Smooth muscle cell (in vitro differentiated cells): ENCODE results near the gene TPX2. TPM values are rescaled to one million over a fixed set of nuclear protein-coding genes. Genes with fewer than 3 reads are reported as not detected.

Source experiments
- DNase-seq: peaks from one replicate; lab custom pipeline; 2025; ENCODE audit not compliant: unreplicated experiment; lab: John Stamatoyannopoulos, UW
- H2AFZ ChIP-seq: fragments of 200-600 bp; sonication (generic); 2 replicates; pipeline ENCODE4 v1.6.0; 2016; ENCODE audit warnings: antibody characterized with exemption, low read depth, mild to moderate bottlenecking
- H3F3A ChIP-seq: fragments of 200-600 bp; sonication (generic); 2 replicates; pipeline ENCODE4 v1.6.0; 2017; ENCODE audit warnings: antibody characterized with exemption, low read depth
- H3K27ac ChIP-seq: fragments of 200-600 bp; sonication (generic); 2 replicates; pipeline ENCODE4 v1.5.1; 2016; ENCODE audit warnings: low read depth, mild to moderate bottlenecking
- H3K27me3 ChIP-seq: fragments of 200-600 bp; sonication (generic); 2 replicates; pipeline ENCODE4 v1.6.1; 2016; ENCODE audit warnings: low read depth, mild to moderate bottlenecking
- H3K36me3 ChIP-seq: fragments of 200-600 bp; sonication (generic); 2 replicates; pipeline ENCODE4 v1.5.1; 2016; ENCODE audit warnings: low read depth
- H3K4me1 ChIP-seq: fragments of 200-600 bp; sonication (generic); 2 replicates; pipeline ENCODE4 v1.5.1; 2016; ENCODE audit warnings: low read depth
- H3K4me2 ChIP-seq: fragments of 200-600 bp; sonication (generic); 2 replicates; pipeline ENCODE4 v1.6.0; 2016; ENCODE audit warnings: mild to moderate bottlenecking
- H3K4me3 ChIP-seq: fragments of 200-600 bp; sonication (generic); 2 replicates; pipeline ENCODE4 v1.5.1; 2016; ENCODE audit warnings: mild to moderate bottlenecking
- H3K79me2 ChIP-seq: fragments of 200-600 bp; sonication (generic); 2 replicates; pipeline ENCODE4 v1.6.0; 2016; ENCODE audit warnings: low read depth, mild to moderate bottlenecking
- H3K9ac ChIP-seq: fragments of 200-600 bp; sonication (generic); 2 replicates; pipeline ENCODE4 v1.6.0; 2016; ENCODE audit warnings: low read depth
- H3K9me3 ChIP-seq: fragments of 200-600 bp; sonication (generic); replicated peaks from 2 replicates; pipeline ENCODE4 v1.5.1; 2016; ENCODE audit warnings: low read depth
- H4K20me1 ChIP-seq: fragments of 200-600 bp; sonication (generic); 2 replicates; pipeline ENCODE4 v1.6.0; 2016; ENCODE audit warnings: low read depth
- CTCF ChIP-seq: fragments of 200-600 bp; sonication (generic); IDR thresholded peaks from 2 replicates; pipeline ENCODE4 v1.5.1; 2017; ENCODE audit warnings: borderline replicate concordance, mild to moderate bottlenecking, antibody characterized with exemption; ENCODE audit not compliant: insufficient read depth, poor library complexity, severe bottlenecking
- WGBS: methylation state at CpG from one replicate; pipeline ENCODE4 v1.1.7; 2016; ENCODE audit warnings: low lambda C conversion rate; 5-methylcytosine and 5-hydroxymethylcytosine counted together
- polyA plus RNA-seq: library from polyadenylated mRNA; unstranded; fragments of >200 nt; fragmentation: Nextera tagmentation; extraction: Ambion mirVana; gene quantifications from 2 replicates; pipeline ENCODE4 v1.2.1, GENCODE V29; 2016
- total RNA-seq: library from RNA; depleted of rRNA; stranded (reverse); fragments of >200 nt; gene quantifications from 2 replicates; pipeline ENCODE4 v1.2.3, GENCODE V29; 2014

TPX2 gene
- total and polyA plus RNA-seq, 2 experiments from 2014 or later, result 21.7 to 24.5 TPM

- peak overlapping the region; percentile 48 for H3K4me2 ChIP-seq
Observed at GRCh38 chr20:31699801-31700728, 39.0 kb upstream of the TPX2 start.

GRCh38 chr20:31700747-31701146, 38.3 kb upstream of the TPX2 start:
- no peak for TF ChIP-seq CTCF
- no peaks in the 10 kb centered on the region for H4K20me1 ChIP-seq
- peaks cover 4% of the 10 kb centered on the region for H3K4me1 ChIP-seq
- H3K4me3 ChIP-seq, result no peak overlapping the region
- no peak for DNase-seq
- H3K4me2 ChIP-seq, result no peak overlapping the region
- H3K27ac ChIP-seq, result peak overlapping the region; percentile 96
- H2AFZ ChIP-seq, result no peak overlapping the region
- no peaks in the 10 kb centered on the region for H3K27me3 ChIP-seq
- H3F3A ChIP-seq, result peaks cover 16% of the 10 kb centered on the region
- no peaks in the 10 kb centered on the region for H3K36me3 ChIP-seq
- WGBS, result 94% methylated on average over 5 of the region's 5 CpGs
- no peak overlapping the region for H3K9ac ChIP-seq
- H3K9me3 ChIP-seq, result no peaks in the 10 kb centered on the region
- H3K79me2 ChIP-seq, result peaks cover 47% of the 10 kb centered on the region

More at GRCh38 chr20:31699801-31700728, 39.0 kb upstream of the TPX2 start:
- DNase-seq, result no peak
- TF ChIP-seq CTCF, result no peak
- Histone ChIP-seq H4K20me1 (no peaks in the 10 kb centered on the region), H3K9ac (peak overlapping the region; percentile 82), H3K36me3 (no peaks in the 10 kb centered on the region), H3K9me3 (no peaks in the 10 kb centered on the region), H3K4me3 (no peak overlapping the region), H3F3A (peaks cover 16% of the 10 kb centered on the region), H3K27me3 (no peaks in the 10 kb centered on the region), H3K27ac (peak overlapping the region; percentile 96), H3K79me2 (peaks cover 47% of the 10 kb centered on the region), H3K4me1 (peaks cover 4% of the 10 kb centered on the region), H2AFZ (no peak overlapping the region)
- WGBS, result 98% methylated on average over 7 of the region's 7 CpGs

GRCh38 chr20:31701591-31701990, 37.5 kb upstream of the TPX2 start:
- Histone ChIP-seq H3K36me3 (no peaks in the 10 kb centered on the region), H3K9ac (no peak overlapping the region), H3F3A (peaks cover 16% of the 10 kb centered on the region), H3K4me1 (peaks cover 4% of the 10 kb centered on the region), H2AFZ (no peak overlapping the region), H3K4me3 (no peak overlapping the region), H3K27ac (peak overlapping the region; percentile 28), H3K4me2 (no peak overlapping the region), H3K79me2 (peaks cover 45% of the 10 kb centered on the region), H4K20me1 (no peaks in the 10 kb centered on the region), H3K9me3 (no peaks in the 10 kb centered on the region), H3K27me3 (no peaks in the 10 kb centered on the region)
- no peak for TF ChIP-seq CTCF
- DNase-seq, result no peak
- WGBS, result 93% methylated on average over 1 of the region's 1 CpG
